Muscle layer of colon (tissue), 2 donors: ENCODE data around the gene ZNF835.
"Not testable (repeated sequence)": the region's sequence is repeated elsewhere in the genome, so short reads cannot be mapped to it uniquely, and the experiment has no call there.

ENCODE experiments used
- H3K27ac ChIP-seq: one replicate; pipeline ENCODE4 v1.7.0; 2013; ENCODE audit warnings: low read depth, mild to moderate bottlenecking, low read length, moderate library complexity
- H3K27me3 ChIP-seq, 2 donors: one replicate each; pipeline ENCODE4 v1.7.0; 2013; ENCODE audit warnings: low read length in 2 of 2, mild to moderate bottlenecking in 2 of 2; ENCODE audit not compliant: insufficient read depth in 2 of 2, control insufficient read depth in 1 of 2
- H3K36me3 ChIP-seq: one replicate; pipeline ENCODE4 v1.7.0; 2013; ENCODE audit warnings: mild to moderate bottlenecking, low read length; ENCODE audit not compliant: insufficient read depth
- H3K4me1 ChIP-seq: one replicate; pipeline ENCODE4 v1.7.0; 2013; ENCODE audit warnings: mild to moderate bottlenecking, low read length; ENCODE audit not compliant: insufficient read depth
- H3K4me3 ChIP-seq, 2 donors: one replicate each; pipeline ENCODE4 v1.7.0; 2013; ENCODE audit warnings: low read length in 2 of 2, low read depth in 1 of 2, mild to moderate bottlenecking in 1 of 2, moderate library complexity in 1 of 2
- H3K9ac ChIP-seq: one replicate; pipeline ENCODE4 v1.7.0; 2013; ENCODE audit warnings: low read length
- H3K9me3 ChIP-seq: one replicate; pipeline ENCODE4 v1.7.0; 2013; ENCODE audit warnings: mild to moderate bottlenecking, low read length
- donor health status: abdominal sarcoma.
- donor health status: Adenocarcinoma of cecum.

Gene ZNF835

DNA sequence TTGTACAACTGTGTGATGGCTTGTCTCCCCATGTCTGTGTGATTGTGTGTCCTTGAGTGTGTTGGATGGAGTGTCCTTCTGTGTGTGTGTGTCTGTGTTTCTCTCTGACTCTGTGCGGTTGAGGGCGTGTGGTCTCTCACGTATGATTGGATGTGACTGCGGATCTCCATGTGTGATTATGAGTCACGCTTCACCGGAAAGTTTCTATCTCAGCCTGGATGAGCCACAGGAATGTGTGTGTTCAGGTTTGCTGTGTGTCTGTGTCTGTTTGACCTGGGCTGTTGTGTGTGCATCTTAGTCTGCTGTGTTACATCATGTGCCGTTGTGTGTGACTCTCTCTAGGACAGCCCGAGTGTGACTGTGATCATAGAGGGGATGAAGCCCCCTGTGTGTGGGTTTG lies 15.5 kb upstream of the ZNF835 start:
- Histone ChIP-seq H3K4me1 (no peaks in the 10 kb centered on the region), H3K9ac (no peak overlapping the region), H3K4me3 (no peak overlapping the region), H3K27me3 (no peaks in the 10 kb centered on the region), H3K9me3 (no peaks in the 10 kb centered on the region), H3K36me3 (no peaks in the 10 kb centered on the region), H3K27ac (no peak overlapping the region)

DNA sequence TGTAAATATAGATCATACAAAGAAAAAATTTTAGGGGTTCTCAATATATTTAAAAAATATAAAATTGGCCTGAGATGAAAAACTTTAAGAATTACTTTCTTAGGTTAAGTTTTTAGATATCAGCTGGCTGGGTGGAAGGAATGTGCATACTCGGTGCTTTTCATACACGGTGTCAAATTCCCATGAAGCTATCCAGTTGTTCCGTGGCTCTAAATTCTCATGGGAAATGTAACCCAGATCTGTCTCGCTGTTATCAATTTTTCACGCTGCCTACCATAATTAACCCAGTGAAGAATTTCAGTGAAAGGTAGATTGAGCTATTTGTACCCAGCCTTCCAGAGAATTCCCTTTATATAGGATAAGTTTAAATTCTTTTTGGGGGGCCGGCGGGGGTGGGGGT lies 11.6 kb upstream of the ZNF835 start:
- Histone ChIP-seq H3K4me1 (no peaks in the 10 kb centered on the region), H3K36me3 (no peaks in the 10 kb centered on the region), H3K27me3 (no peaks in the 10 kb centered on the region), H3K9me3 (no peaks in the 10 kb centered on the region), H3K27ac (no peak overlapping the region), H3K4me3 (no peak overlapping the region), H3K9ac (no peak overlapping the region)

DNA sequence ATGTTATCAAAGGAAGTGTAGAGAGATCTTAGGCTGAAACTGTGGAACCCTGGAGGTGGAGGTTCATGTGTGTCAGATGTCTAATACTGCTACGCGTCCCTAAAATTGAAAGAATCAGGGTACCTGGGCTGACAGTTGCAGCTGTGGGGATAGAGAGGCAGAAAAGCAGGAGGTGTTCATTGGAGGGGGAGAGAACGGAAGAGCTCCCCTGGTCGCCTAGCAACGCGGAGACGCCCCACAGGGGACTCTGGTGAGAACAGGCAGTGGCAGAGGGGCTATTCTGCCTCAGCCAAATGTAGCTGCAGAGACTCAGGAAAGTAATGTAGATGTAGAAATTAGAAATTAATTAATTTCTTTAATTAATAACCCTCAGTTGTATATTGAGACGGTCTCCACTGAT lies 10.1 kb upstream of the ZNF835 start:
- Histone ChIP-seq H3K4me3 (no peak overlapping the region), H3K36me3 (no peaks in the 10 kb centered on the region), H3K4me1 (no peaks in the 10 kb centered on the region), H3K27ac (no peak overlapping the region), H3K9ac (no peak overlapping the region), H3K9me3 (no peaks in the 10 kb centered on the region), H3K27me3 (no peaks in the 10 kb centered on the region)

- Histone ChIP-seq H3K9ac (no peak overlapping the region), H3K9me3 (no peaks in the 10 kb centered on the region), H3K27me3 (no peaks in the 10 kb centered on the region), H3K36me3 (no peaks in the 10 kb centered on the region), H3K4me3 (no peak overlapping the region), H3K4me1 (no peaks in the 10 kb centered on the region), H3K27ac (no peak overlapping the region)
Observed at GRCh38 chr19:56678205-56678604, 6.6 kb upstream of the ZNF835 start.

- H3K36me3 ChIP-seq, H3K4me3 ChIP-seq, H3K9ac ChIP-seq, H3K27ac ChIP-seq, H3K9me3 ChIP-seq, H3K27me3 ChIP-seq: not testable (repeated sequence)
- peaks cover 11% of the 10 kb centered on the region for H3K4me1 ChIP-seq
Observed at GRCh38 chr19:56672610-56673009, 1.1 kb upstream of the ZNF835 start.

- peaks cover 11% of the 10 kb centered on the region for H3K4me1 ChIP-seq
- H3K4me3 ChIP-seq = peak overlapping the region; percentile 82 to 97
- no peaks in the 10 kb centered on the region for H3K27me3 ChIP-seq
- no peaks in the 10 kb centered on the region for H3K36me3 ChIP-seq
- peak overlapping the region; percentile 73 for H3K27ac ChIP-seq
- H3K9me3 ChIP-seq = no peaks in the 10 kb centered on the region
- H3K9ac ChIP-seq = peak overlapping the region; percentile 86
Observed at GRCh38 chr19:56670961-56671612, 470 bp downstream of the ZNF835 start.

GRCh38 chr19:56670401-56670960 lies 1.1 kb downstream of the ZNF835 start:
- H3K9me3 ChIP-seq = no peaks in the 10 kb centered on the region
- H3K4me1 ChIP-seq = peaks cover 11% of the 10 kb centered on the region
- H3K4me3 ChIP-seq = peak overlapping the region; percentile 82 to 97
- no peaks in the 10 kb centered on the region for H3K27me3 ChIP-seq
- peak overlapping the region; percentile 86 for H3K9ac ChIP-seq
- no peaks in the 10 kb centered on the region for H3K36me3 ChIP-seq
- H3K27ac ChIP-seq = no peak overlapping the region

DNA sequence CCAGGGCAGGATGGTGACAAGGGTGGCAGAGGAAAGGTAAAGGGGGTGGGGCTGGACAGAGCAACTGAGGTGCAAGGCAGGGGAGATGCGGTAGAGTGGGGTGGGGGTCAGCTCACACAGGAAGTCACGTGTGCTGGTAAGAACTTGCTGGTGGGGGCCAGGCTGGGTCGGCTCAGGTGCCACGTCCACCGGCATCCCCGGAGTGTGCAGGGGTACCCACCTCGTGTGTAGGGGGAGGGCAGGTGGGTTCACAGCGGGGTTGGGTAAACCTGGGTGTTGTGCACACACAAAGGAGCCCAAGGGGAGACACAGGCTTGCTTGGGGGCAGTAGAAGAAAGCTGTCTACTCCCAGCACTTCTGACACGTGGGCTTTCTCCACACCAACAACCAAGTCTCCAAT lies 2.9 kb downstream of the ZNF835 start:
- Histone ChIP-seq H3K27me3 (no peaks in the 10 kb centered on the region), H3K36me3 (peaks cover under 1% of the 10 kb centered on the region), H3K9me3 (no peaks in the 10 kb centered on the region), H3K4me1 (peaks cover 11% of the 10 kb centered on the region), H3K9ac (no peak overlapping the region), H3K27ac (no peak overlapping the region), H3K4me3 (no peak overlapping the region)

GRCh38 chr19:56667311-56667870 lies 4.2 kb downstream of the ZNF835 start:
- peaks cover 11% of the 10 kb centered on the region for H3K4me1 ChIP-seq
- no peak overlapping the region for H3K9ac ChIP-seq
- no peaks in the 10 kb centered on the region for H3K27me3 ChIP-seq
- peaks cover 8% of the 10 kb centered on the region for H3K36me3 ChIP-seq
- H3K27ac ChIP-seq = no peak overlapping the region
- H3K4me3 ChIP-seq = no peak overlapping the region
- no peaks in the 10 kb centered on the region for H3K9me3 ChIP-seq

GRCh38 chr19:56664511-56664910 lies 7.0 kb downstream of the ZNF835 start:
- no peak overlapping the region for H3K9ac ChIP-seq
- H3K27ac ChIP-seq = no peak overlapping the region
- no peaks in the 10 kb centered on the region for H3K9me3 ChIP-seq
- peaks cover 8% of the 10 kb centered on the region for H3K36me3 ChIP-seq
- no peaks in the 10 kb centered on the region for H3K4me1 ChIP-seq
- H3K27me3 ChIP-seq = no peaks in the 10 kb centered on the region
- H3K4me3 ChIP-seq = no peak overlapping the region

DNA sequence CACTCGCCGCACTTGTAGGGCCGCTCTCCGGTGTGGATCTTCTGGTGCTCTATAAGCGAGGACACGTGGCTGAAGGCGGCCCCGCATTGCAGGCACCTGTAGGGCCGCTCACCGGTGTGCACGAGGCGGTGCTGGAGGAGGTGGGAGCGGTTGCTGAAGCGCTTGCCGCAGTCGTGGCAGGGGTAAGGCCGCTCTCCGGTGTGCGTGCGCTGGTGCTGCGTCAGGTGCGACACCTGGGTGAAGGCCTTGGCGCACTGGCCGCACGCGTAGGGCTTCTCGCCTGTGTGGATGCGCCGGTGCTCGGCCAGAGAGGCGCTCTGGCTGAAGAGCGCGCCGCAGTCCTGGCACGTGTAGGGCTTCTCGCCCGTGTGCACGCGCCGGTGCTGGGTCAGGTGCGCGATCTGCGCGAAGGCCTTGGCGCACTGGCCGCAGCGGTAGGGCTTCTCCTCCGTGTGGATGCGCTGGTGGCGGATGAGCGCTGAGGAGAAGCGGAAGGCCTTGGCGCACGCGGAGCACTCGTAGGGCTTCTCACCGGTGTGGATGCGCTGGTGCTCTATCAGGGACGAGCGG lies 7.5 kb downstream of the ZNF835 start:
- Histone ChIP-seq H3K4me1 (no peaks in the 10 kb centered on the region), H3K27me3 (no peaks in the 10 kb centered on the region), H3K9me3 (no peaks in the 10 kb centered on the region), H3K36me3 (peaks cover 8% of the 10 kb centered on the region), H3K9ac (no peak overlapping the region), H3K4me3 (no peak overlapping the region), H3K27ac (no peak overlapping the region)
